Endothelial cell of umbilical vein (primary cell): Measurements from ENCODE around the gene GRM8. TPM values are rescaled to one million over a fixed set of nuclear protein-coding genes. Genes with fewer than 3 reads are reported as not detected.

ENCODE experiments used
- BruUV-seq: library from RNA; stranded (reverse); fragments of 400-500 nt; replicated peaks from 2 replicates; lab custom pipeline; 2021; lab: Mats Ljungman, UMichigan
- CTCF ChIA-PET: fragments of 300-600, 350-600 bp; sonication (Branson Sonifier 250); formaldehyde crosslinking; loops from one replicate; lab custom pipeline; 2021; ENCODE audit warnings: antibody characterized with exemption, inconsistent platforms; lab: Charles Lee
- POLR2A ChIA-PET: fragments of 300-600, 350-600 bp; sonication (Branson Sonifier 250); formaldehyde crosslinking; loops from one replicate; lab custom pipeline; 2021; ENCODE audit warnings: antibody characterized with exemption, inconsistent platforms; lab: Charles Lee
- DNase-seq: peaks from one replicate; pipeline ENCODE4 v3.0.0-alpha.2; 2011; ENCODE audit warnings: low read depth, low spot score
- FAIRE-seq: peaks from 2 replicates; lab custom pipeline; 2011; peaks lifted over from hg19 to GRCh38; lab: Jason Lieb, UNC
- H2AFZ ChIP-seq: 2 replicates; pipeline ENCODE4 v1.6.0; 2012; ENCODE audit warnings: low read depth, low read length, control low read depth, inconsistent platforms
- H3K27ac ChIP-seq: 2 replicates; pipeline ENCODE4 v1.5.1; 2011; ENCODE audit warnings: low read depth, mild to moderate bottlenecking, control low read depth, low read length, moderate library complexity; ENCODE audit not compliant: insufficient read depth
- H3K27me3 ChIP-seq, 2 experiments: 2 replicates each; pipeline versions ENCODE4 v1.6.0 to v1.6.1; 2011; ENCODE audit warnings: low read length in 2 of 2, mixed read lengths in 1 of 2; ENCODE audit not compliant: control insufficient read depth in 2 of 2, insufficient read depth in 2 of 2
- H3K36me3 ChIP-seq, 2 experiments: 2 replicates in 1 of 2; 3 replicates in 1 of 2; pipeline ENCODE4 v1.5.1; 2011; ENCODE audit warnings: low read length in 2 of 2, mild to moderate bottlenecking in 1 of 2, moderate library complexity in 1 of 2; ENCODE audit not compliant: control insufficient read depth in 2 of 2, insufficient read depth in 2 of 2; ENCODE audit errors: extremely low read depth in 1 of 2
- H3K4me1 ChIP-seq: 3 replicates; pipeline ENCODE4 v1.5.1; 2011; ENCODE audit warnings: mild to moderate bottlenecking, low read length; ENCODE audit not compliant: control insufficient read depth, insufficient read depth; ENCODE audit errors: extremely low read depth
- H3K4me2 ChIP-seq: 2 replicates; pipeline ENCODE4 v1.6.1; 2011; ENCODE audit warnings: low read length, control low read depth, mixed read lengths; ENCODE audit not compliant: insufficient read depth
- H3K4me3 ChIP-seq, 3 experiments: fragments of 200-600 bp in 1 of 3; sonication (generic), shearing (Covaris generic) in 1 of 3; replicated peaks in 1 of 3; 2 replicates each; pipeline ENCODE4 v1.5.1; 2011 to 2016; ENCODE audit warnings: control low read depth in 3 of 3, low read length in 3 of 3, mild to moderate bottlenecking in 2 of 3, inconsistent platforms in 1 of 3, low read depth in 1 of 3, moderate library complexity in 1 of 3; ENCODE audit not compliant: insufficient read depth in 1 of 3
- H3K79me2 ChIP-seq: 2 replicates; pipeline ENCODE4 v1.6.0; 2012; ENCODE audit warnings: low read length, inconsistent platforms; ENCODE audit not compliant: control insufficient read depth, insufficient read depth
- H3K9ac ChIP-seq: replicated peaks from 2 replicates; pipeline ENCODE3; 2011; ENCODE audit warnings: low read length, control low read depth; ENCODE audit not compliant: insufficient read depth; ENCODE audit errors: extremely low read depth
- H3K9me1 ChIP-seq: replicated peaks from 3 replicates; pipeline ENCODE4 v1.6.0; 2011; ENCODE audit warnings: mild to moderate bottlenecking, low read length; ENCODE audit not compliant: control insufficient read depth, insufficient read depth; ENCODE audit errors: extremely low read depth
- H3K9me3 ChIP-seq: replicated peaks from 2 replicates; pipeline ENCODE4 v1.5.1; 2012; ENCODE audit warnings: low read length, inconsistent platforms; ENCODE audit not compliant: control insufficient read depth, insufficient read depth
- H4K20me1 ChIP-seq: replicated peaks from 2 replicates; pipeline ENCODE3; 2011; ENCODE audit warnings: mild to moderate bottlenecking, low read length; ENCODE audit not compliant: control insufficient read depth, insufficient read depth; ENCODE audit errors: extremely low read depth
- EZH2 ChIP-seq: IDR thresholded peaks from 2 replicates; pipeline ENCODE4 v1.6.1; 2012; ENCODE audit warnings: borderline replicate concordance, low read depth, mild to moderate bottlenecking, moderate library complexity, low read length, inconsistent platforms; ENCODE audit not compliant: severe bottlenecking
- FOS ChIP-seq: IDR thresholded peaks from 2 replicates; pipeline ENCODE4 v1.6.1; 2011; ENCODE audit warnings: mild to moderate bottlenecking, low read length, moderate library complexity, borderline replicate concordance; ENCODE audit not compliant: insufficient read depth
- GATA2 ChIP-seq: IDR thresholded peaks from 2 replicates; pipeline ENCODE4 v1.7.0; 2011; ENCODE audit warnings: low read depth, mild to moderate bottlenecking, moderate library complexity, mixed read lengths, low read length; ENCODE audit not compliant: insufficient read length, insufficient read depth
- JUN ChIP-seq: IDR thresholded peaks from 2 replicates; pipeline ENCODE4 v1.6.1; 2011; ENCODE audit warnings: borderline replicate concordance, low read depth; ENCODE audit not compliant: insufficient read length, insufficient read depth
- MYC ChIP-seq: IDR thresholded peaks from one replicate; pipeline ENCODE4 v1.6.1; 2011; ENCODE audit warnings: mild to moderate bottlenecking, low read depth, low read length
- POLR2A ChIP-seq: IDR thresholded peaks from 2 replicates; pipeline ENCODE4 v1.6.1; 2012; ENCODE audit warnings: low read depth, mild to moderate bottlenecking, control low read depth, low read length
- POLR2AphosphoS5 ChIP-seq: IDR thresholded peaks from 2 replicates; pipeline ENCODE4 v1.6.1; 2012; ENCODE audit warnings: low read depth, mild to moderate bottlenecking, control low read depth, low read length, moderate library complexity; ENCODE audit not compliant: insufficient read depth
- dilution Hi-C: fragments of 300-500 bp; cut with MboI; formaldehyde crosslinking; loops from one replicate; pipeline ENCODE4 v1.15.0; 2019; ENCODE audit warnings: low sequenced_read_pairs; ENCODE audit not compliant: extremely low pct_ligation_motif_present
- intact Hi-C: fragments of 100-400 bp; cut with micrococcal nuclease; formaldehyde crosslinking; loops from one replicate; pipeline ENCODE4 v1.10.0; 2022
- polyA plus RNA-seq, 4 experiments: library from polyadenylated mRNA; depleted of rRNA in 3 of 4; stranded (reverse) in 3 of 4; unstranded in 1 of 4; fragments of >200 nt; gene quantifications; 2 replicates each; pipeline versions ENCODE4 v1.2.1 to v1.2.3, GENCODE V29; 2011 to 2012; ENCODE audit warnings: missing spikeins in 1 of 4
- total RNA-seq: library from RNA; stranded (reverse); gene quantifications from 2 replicates; pipeline ENCODE4 v1.2.3, GENCODE V29; 2021
- TF ChIP-seq, protein P1 (sequence below), 2 donors: IDR thresholded peaks; 1 replicate in 1 of 2; 2 replicates in 1 of 2; pipeline ENCODE4 v1.5.1; 2011; ENCODE audit warnings: low read length in 2 of 2, mild to moderate bottlenecking in 2 of 2, moderate library complexity in 2 of 2, control low read depth in 1 of 2, inconsistent platforms in 1 of 2, low read depth in 1 of 2; ENCODE audit not compliant: insufficient read depth in 1 of 2; ENCODE audit errors: extremely low read depth in 1 of 2
- TF ChIP-seq, protein P2 (sequence below): IDR thresholded peaks from 2 replicates; pipeline ENCODE4 v1.6.1; 2011; ENCODE audit not compliant: insufficient read depth, insufficient read length

GRM8 gene
- total and polyA plus RNA-seq, 2 donors (not counting 3 experiments of a cell fraction or from before 2014, with no cell fraction given) = not detected

DNA sequence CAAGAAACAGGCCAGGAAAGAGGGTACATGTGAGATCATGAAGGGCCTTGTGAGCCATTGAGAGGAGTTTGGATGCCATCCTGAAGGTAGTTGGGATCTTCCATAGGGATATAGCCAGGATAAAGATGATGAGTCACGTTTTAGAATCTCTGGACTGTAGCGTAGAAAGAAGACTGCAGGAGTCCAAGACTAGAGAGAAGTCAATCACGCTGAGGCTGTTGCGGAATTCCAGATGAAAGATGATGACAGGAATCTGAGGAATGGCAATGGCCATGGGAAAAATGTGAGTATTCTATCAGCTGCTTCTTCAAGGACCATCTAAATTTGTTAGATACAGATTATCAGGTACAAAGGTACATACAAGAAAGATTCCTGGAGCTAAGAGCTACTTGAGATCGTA is 711.3 kb downstream of the GRM8 start:
- FAIRE-seq (no peak), DNase-seq (no peak)
- Histone ChIP-seq H3K79me2 (no peaks in the 10 kb centered on the region), H3K27ac (no peak overlapping the region), H3K9ac (no peak overlapping the region), H3K4me3 (no peak overlapping the region), H4K20me1 (no peaks in the 10 kb centered on the region), H3K9me3 (peaks cover 1% of the 10 kb centered on the region), H3K4me1 (no peaks in the 10 kb centered on the region), H3K36me3 (no peaks in the 10 kb centered on the region), H3K4me2 (no peak overlapping the region), H2AFZ (no peak overlapping the region), H3K9me1 (no peaks in the 10 kb centered on the region), H3K27me3 (no peaks in the 10 kb centered on the region)
- ChIA-PET POLR2A (no interaction called here), CTCF (no interaction called here)
- intact Hi-C loops = no loop called here
- TF ChIP-seq POLR2AphosphoS5 = no peak
- TF ChIP-seq, protein P1, sequence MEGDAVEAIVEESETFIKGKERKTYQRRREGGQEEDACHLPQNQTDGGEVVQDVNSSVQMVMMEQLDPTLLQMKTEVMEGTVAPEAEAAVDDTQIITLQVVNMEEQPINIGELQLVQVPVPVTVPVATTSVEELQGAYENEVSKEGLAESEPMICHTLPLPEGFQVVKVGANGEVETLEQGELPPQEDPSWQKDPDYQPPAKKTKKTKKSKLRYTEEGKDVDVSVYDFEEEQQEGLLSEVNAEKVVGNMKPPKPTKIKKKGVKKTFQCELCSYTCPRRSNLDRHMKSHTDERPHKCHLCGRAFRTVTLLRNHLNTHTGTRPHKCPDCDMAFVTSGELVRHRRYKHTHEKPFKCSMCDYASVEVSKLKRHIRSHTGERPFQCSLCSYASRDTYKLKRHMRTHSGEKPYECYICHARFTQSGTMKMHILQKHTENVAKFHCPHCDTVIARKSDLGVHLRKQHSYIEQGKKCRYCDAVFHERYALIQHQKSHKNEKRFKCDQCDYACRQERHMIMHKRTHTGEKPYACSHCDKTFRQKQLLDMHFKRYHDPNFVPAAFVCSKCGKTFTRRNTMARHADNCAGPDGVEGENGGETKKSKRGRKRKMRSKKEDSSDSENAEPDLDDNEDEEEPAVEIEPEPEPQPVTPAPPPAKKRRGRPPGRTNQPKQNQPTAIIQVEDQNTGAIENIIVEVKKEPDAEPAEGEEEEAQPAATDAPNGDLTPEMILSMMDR (IDR thresholded peaks at IDR 0.05; ENCODE audit: extremely low read depth in 1 of 2, insufficient read depth in 1 of 2, low read depth in 1 of 2, low read length in 2 of 2) = no peak
- TF ChIP-seq POLR2A = no peak
- TF ChIP-seq MYC = no peak
- no peak for TF ChIP-seq GATA2
- no peak for TF ChIP-seq JUN
- TF ChIP-seq, protein P2, sequence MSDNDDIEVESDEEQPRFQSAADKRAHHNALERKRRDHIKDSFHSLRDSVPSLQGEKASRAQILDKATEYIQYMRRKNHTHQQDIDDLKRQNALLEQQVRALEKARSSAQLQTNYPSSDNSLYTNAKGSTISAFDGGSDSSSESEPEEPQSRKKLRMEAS = no peak
- TF ChIP-seq EZH2 = no peak
- no peak for TF ChIP-seq FOS
- dilution Hi-C loops = no loop called here
- BruUV-seq = no TSS peak
